M059J (cell line): ENCODE measurements around the gene TXNRD1. TPM values are rescaled to one million over a fixed set of nuclear protein-coding genes. Genes with fewer than 3 reads are reported as not detected.
"Not testable (repeated sequence)": the region's sequence is repeated elsewhere in the genome, so short reads cannot be mapped to it uniquely, and the experiment has no call there.

Experiments
- DNase-seq: peaks from one replicate; pipeline ENCODE4 v3.0.0-alpha.2; 2012; ENCODE audit warnings: low read depth
- total RNA-seq: library from RNA; depleted of rRNA; stranded (reverse); fragments of >200 nt; shearing (Covaris generic); gene quantifications from 2 replicates; pipeline ENCODE4 v1.2.3, GENCODE V29; 2014

TXNRD1 gene
- total RNA-seq, 1 experiment from 2014 or later, result 461 TPM

DNA sequence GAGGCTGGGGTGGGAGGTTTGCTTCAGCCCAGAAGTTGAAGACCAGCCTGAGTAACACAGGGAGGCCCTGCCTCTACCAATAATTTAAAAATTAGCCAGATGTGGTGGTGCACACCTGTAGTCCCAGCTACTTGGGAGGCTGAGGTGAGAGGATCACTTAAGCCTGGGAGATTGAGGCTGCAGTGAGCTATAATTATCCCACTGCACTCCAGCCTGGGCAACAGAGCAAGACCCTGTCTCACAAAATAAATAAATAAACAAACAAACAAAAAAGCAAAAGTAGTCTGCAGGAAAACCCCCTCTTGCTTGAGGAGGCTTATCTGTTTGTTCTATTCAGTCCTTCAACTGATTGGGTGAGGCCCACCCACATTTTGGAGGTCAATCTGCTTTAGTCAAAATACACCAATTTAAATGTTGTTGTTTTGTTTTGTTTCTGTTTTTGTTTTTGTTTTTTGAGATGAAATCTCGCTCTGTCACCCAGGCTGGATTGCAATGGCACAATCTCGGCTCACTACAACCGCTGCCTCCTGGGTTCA, 24.9 kb upstream of the TXNRD1 start:
- no peak for DNase-seq

DNA sequence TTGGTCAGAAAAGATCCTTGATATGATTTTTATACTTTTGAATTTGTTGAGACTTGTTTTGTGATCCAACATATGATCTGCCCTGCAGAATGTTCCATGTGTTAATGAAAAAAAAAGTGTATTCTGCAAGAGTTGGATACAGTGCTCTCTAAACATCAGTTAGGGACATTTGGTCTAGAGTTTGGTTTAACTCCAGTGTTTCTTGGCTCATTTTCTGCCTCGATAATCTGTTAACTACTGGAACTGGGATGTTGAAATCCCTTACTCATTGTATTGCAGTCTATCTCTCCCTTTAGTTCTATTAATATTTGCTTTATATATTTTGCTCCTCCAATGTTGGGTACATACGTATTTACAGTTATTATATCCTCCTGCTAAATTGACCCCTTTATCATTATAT, 18.3 kb upstream of the TXNRD1 start:
- no peak for DNase-seq

DNA sequence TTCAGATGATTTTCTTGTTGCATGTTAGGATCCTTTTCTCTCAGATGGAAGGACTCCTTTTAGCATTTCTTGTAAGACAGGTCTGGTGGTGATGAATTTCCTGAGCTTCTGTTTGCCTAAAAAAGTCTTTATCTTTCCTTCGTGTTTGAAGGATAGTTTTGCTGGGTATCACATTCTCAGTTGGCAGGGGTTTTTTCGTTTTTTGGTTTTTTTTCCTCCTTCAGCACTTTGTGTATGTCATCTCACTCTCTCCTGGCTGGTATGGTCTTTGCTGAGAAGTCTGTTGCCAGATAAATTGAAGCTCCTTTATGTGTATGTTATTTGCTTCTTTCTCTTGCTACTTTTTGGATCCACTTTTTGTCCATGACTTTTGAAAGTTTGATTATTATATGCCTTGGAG, 15.6 kb upstream of the TXNRD1 start:
- no peak for DNase-seq

DNA sequence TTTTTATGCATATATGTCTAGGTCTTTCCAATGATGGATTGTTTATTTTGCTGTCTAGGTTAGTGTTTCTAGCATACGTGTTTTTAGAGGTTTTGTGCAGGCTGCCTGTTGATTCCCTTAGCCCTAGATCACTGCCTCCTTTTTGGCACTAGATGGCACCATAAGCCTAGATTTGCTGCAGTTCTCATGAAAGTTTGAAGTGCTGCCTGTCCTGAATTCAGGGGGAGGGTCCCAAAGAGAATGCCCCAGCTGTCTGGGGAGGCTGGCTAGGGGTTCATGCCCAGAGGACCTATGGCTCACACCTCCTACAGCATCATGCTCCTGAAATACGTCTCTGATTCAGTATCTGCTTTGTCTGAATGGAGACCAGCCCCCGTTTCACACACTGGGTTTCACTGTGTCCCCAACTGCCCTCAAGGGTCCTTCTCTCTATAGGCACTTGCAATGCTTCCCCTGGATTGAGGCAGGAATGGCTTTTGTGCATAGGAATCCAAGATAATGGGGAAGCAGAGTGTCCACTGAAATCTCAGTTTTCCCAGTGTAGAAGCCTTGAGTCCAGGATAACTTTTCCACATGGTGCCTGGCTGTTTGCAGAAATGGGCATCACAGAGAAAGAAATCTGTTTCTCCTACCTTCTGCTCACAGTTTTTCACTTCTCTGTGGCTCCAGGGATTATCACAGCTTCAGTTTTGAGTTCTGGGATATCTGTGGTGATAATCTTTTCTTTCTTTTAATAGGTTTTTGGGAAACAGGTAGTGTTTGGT, 14.2 kb upstream of the TXNRD1 start:
- peak; percentile 69 for DNase-seq

DNA sequence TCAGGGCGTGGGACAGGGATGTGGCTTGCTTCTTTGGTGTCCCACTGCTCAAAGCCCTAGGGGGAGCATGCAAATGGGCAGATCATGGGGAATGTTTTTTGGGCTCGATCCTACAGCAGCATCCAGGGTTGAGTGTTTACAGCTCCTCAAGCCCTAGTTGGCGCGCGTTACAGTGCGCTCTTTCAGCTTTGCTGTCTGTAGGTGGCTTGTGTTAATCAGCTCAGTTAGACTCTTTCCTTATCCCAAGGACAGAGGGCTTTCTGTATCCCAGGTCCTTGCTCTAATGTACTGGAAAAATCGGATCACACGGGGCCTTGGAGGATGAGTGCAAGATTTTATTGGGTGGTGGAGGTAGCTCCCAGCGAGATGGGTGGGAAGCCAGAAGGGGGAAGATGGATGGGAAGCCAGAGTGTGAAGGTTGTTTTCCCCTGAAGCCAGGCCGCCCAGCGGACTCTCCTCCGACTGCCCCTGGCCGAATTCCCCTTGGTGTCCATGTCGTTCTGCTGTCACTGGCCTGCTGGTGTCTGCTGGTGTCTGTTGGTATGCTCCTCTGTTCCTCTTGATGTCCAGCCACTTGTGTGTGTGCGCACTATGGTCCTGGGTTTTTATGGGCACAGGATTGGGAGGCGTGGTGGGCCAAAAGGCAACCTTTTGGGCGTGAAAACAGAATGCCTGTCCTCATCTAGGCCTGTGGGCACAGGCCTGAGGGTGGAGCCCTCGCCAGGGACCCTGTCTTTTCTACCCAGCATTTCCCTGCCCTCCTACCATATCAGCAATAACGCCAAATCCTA, 10.7 kb upstream of the TXNRD1 start:
- no peak for DNase-seq

DNA sequence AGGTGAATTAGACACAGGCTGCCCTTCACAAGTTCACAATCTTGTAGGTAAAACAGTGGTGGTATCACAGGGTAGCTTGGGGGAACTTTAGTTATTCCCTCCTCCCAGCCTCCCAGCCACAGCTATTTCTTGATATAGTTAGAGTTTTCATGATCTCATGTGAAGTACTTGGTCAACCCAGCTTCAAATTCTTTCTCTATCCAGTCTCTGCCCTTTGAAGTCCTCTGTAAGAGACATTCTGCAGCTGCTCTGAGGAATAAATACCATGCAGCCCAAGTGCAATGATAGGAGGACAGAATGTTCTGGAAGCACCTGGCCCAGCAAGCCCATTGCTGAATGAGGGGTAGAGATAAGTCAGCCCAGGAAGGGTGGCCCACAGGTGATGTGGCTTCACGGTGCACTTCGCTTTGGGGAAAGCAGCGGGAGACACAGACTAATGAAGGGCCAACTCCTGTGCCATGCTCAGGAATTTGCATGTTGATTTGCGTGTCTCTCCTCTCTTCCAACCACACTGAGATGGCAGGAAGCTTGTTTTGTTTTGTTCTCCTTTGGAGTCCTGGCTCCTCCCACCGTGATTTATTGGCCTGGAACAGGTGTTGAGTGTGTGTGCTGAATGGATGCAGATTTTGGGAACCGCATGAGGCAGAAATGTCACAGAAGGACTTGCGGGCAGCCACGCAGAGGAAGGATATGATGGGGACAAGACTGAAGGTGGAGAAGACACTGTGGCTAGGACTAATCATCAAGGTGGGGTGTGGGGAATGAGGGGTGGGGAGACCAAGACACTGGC, 8.0 kb upstream of the TXNRD1 start:
- DNase-seq, result no peak

DNA sequence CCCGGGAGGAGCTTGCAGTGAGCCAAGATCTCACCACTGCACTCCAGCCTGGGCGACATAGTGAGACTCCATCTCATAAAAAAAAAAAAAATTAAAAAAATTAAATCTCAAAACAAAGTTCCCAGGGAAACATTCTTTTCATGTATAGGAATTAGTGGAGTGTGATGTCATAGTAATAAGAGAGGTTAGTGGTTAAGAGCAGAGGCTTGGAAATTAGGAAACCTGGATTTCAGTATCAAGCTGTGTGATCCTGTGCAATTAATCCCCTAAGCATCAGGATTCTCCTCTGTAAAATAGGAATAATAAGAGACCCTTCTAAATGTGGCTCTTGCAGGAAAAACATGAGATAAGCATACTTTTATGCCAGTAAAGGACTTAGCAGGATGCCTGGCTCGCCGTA, 3.1 kb upstream of the TXNRD1 start:
- DNase-seq, result no peak

DNA sequence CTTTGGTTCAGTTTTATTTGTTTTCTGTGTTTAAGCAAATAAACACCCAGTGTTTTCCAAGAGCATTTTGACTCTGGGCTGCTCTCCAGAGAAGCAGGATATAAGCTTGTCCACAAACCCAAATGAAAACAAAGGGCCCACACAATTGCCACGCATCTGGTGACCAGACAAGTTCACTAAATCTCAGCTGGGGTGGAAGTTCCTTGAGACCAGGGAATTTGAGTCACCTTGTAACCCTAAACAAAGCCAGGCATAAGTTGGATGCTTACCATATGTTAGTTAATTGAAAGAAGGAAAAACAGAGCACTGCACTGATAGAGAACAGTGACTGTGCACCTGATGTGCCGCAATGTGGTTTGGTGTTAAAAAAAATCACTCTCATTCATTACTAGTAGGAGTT, 1.6 kb upstream of the TXNRD1 start:
- DNase-seq, result peak; percentile 94

DNA sequence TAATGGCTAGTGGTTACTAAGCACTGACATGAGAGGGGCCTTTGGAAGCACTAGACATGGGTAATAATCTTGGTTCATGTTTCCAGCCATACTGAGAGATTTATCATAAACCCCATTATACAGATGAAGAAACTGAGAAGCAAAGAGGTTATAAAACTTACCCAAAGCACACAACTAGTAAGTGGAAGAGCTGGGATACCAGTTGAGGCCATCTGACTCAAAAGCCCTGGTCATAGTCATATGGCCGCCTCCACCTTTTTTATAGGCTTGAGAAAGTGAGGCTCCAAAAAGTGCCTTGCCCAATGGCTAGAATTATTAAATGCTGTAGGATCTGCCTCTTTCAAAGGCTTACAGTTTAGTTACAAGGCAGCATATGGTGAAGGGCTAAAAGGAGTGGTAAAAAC, 944 bp downstream of the TXNRD1 start:
- DNase-seq, result no peak

DNA sequence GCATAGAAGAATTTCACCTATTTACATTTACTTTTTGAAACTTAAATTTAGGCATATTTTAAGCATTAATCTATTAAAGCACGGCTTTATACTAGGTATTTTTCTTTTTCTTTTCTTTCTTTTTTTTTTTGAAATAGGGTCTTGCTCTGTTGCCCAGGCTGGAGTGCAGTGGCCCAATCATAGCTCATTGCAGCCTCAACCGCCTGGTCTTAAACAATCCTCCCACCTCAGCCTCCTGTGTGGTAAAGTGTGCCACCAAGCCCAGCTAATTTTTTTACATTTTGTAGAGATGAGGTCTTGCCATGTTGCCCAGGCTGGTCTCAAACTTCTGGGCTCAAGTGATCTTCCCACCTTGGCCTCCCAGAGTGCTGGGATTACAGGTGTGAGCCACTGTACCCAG, 2.9 kb downstream of the TXNRD1 start:
- not testable (repeated sequence) for DNase-seq

DNA sequence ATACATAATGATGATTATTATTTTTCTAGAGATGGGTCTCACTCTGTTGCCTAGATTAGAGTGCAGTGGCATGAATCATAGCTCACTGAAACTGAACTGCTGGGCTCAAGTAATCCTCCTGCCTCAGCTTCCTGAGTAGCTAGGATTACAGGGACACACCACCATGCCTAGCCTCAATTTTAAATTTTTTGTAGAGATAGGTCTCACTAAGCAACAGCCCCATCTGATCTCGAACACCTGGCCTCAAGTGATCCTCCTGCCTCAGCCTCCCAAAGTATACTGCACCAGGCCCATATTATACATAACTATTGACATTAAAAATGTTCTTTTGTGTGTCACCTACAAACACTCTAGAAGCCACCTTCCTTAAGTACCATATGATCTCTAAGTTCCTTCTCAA, 3.4 kb downstream of the TXNRD1 start:
- DNase-seq, result peak; percentile 63

DNA sequence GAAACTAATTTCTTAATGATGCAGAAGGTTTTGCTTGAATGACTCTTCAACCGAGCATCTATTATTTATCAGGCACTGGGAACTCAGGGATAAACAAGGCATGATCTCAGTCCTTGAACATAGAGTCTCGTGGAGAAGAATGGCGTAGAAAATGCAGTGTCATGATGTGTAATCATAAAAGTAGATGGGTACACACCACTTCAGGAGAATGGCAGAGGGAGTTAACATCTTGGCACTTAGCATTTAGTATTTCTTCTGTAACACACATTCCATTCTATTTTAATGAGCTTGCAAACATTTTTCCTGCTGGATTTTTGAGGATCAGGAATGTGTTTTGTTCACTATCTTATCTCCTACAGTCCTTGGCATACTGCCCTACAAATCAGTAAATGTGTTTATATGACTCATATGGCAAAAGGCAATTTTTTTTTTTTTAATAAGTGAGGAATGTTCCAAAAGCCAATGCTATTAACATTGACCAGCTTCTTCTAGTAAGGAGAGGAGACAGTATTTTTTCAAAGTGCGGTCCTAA, 3.8 kb downstream of the TXNRD1 start:
- peak; percentile 97 for DNase-seq

DNA sequence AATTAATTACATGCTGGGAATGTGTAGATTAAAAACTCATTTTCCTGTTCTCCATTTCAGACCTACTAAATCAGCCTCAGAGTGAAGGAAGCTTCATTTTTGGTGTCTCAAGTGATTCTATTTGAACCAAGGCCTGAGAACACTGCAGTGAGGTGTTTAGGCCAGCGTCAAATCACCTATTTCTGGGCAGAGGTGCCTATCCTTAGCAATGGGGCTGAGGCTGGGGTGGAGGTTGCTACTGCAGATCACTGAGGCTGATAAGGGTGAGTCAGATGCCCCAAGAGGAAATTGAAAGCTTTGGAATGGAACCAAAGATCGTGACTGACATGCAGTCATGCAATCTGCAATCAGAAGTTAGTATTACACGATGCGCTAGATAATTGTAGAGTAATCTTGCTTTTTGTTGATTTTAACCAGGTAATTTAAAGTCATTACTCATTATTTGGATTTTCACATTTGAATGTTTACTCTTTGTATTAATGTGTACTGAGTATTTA, 4.4 kb downstream of the TXNRD1 start:
- peak; percentile 98 for DNase-seq

DNA sequence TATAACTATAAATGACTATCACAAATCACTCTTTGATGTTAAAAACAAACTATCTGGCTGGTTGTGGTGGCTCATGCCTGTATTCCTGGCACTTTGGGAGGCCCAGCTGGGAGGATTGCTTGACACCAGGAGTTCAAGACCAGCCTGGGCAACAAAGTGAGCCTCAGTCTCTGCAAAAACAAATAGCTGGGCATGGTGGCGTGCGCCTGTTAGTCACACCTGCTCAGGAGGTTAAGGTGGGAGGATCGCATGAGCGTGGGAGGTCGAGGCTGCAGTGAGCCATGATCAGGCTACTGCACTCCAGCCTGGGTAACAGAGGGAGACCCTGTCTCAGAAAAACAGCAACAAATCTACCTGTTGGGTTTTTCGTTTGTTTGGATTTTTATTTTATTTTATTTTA, 5.4 kb downstream of the TXNRD1 start:
- no peak for DNase-seq

DNA sequence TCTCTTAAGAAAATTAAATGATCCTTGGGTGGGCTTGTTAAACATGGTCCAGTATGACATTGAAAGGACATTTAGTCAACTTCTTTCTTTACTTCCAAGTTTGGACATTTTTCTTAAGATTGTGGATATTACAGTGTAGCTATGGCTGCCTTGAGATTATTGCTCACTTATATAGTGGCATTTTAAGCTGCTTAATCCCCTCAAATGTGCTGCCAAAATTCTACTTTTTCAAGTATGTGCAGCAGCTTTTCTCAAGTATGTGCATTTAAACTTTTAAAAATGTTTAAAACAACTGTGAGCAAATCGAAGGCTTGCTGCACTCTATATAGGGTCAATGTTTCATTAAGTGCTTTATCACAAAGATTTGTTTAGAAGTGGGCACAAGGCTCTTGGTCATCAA, 7.4 kb downstream of the TXNRD1 start:
- no peak for DNase-seq

DNA sequence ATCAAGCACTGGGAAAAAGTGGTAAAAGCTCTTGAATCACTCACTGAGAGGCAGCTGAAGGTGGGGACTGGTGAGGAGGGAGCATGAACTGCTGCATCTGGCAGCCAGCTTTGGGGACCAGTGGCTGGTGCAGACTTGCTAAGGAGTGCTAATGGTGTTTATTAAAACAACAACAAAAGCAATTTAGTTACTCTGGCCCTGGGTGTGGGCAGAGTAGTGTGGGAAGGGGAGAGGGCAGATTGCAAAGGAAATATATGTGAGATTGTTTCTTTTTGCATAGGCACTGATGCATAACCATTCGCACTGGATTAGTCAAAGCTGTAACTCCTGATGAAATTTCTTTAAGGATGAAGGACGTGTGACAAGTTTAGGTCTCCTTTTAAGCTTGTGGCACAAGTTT, 8.1 kb downstream of the TXNRD1 start:
- DNase-seq, result no peak

DNA sequence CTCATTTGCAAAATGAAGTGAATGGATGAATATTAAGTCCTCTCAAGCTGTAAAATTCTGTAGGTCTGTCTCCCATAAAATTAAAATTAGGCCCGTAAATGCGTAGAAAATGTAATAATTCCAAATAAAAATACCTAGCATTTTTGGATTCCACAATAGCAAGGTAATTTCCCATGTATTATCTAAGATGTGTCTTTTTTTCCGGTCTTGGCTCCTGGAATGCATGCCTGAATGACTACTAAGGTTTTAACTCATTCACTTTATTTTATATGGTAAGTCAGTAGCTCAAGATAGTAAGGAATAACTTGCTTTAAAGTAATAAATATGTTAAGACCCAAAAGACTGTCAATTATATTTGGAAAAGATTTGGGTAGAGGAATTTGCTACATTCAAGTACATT, 11.1 kb downstream of the TXNRD1 start:
- peak; percentile 64 for DNase-seq

DNA sequence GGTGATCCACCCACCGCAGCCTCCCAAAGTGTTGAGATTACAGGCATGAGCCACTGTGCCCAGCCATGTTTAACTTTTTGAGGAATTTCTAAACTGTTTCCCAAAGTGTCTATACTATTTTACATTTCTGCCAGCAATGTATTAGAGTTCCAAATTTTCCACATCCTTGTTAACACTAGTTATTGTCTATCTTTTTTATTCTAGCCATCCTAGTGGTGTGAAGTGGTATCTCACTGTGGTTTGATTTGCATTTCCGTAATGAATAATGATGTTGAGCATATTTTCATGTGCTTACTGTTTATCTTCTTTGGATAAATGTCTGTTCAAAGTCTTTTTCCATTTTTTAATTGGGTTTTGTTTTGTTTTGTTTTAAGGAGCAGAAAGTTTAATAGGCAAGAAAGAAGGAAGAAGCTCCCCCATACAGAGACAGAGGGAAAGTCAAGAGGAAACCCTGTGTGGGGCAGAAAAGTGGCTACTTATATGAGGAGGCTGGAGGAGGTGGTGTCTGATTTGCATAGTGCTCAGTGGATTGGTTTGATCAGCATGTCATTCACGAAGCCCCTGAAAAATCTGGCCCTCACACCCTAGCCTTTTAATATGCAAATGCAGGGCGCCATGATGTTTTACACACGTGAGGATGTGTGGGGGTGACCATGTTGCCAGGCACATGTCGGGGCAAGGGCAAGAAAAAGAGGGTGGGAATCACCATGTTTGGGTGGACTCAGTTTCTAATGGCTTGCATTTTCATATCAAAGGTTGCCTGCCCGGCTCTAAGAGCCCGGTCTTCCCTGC, 14.9 kb downstream of the TXNRD1 start:
- no peak for DNase-seq

DNA sequence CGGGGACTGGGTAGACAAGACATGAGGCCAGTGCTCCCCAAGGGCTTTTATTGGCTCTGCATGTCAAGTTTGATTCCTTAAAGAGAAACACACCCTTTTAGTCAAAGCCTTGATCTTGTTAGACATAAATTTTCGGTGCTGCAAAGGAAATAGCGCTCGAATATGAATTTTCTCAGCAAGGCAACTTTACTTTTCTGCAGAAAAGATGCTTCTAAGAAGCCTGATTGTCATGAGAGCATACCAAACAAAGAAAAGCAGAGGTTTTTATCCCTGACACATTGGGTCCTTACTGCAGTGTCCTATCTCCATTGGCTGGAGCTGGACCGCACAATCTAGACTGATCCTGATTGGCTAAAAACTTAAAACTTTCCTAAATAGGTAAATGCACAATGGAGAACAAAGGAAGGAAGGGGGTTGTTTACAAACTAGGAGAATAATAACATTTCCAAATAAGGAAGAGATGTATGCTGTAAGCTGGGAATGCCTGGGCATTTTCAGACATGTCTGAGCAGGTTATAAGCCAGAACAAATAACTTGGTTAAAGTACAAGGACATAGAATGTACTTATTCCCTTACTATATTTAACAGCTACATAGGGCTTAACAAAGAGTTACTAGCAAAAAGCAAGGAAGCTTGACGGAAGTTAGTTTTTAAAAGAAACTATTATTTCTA, 17.2 kb downstream of the TXNRD1 start:
- no peak for DNase-seq

DNA sequence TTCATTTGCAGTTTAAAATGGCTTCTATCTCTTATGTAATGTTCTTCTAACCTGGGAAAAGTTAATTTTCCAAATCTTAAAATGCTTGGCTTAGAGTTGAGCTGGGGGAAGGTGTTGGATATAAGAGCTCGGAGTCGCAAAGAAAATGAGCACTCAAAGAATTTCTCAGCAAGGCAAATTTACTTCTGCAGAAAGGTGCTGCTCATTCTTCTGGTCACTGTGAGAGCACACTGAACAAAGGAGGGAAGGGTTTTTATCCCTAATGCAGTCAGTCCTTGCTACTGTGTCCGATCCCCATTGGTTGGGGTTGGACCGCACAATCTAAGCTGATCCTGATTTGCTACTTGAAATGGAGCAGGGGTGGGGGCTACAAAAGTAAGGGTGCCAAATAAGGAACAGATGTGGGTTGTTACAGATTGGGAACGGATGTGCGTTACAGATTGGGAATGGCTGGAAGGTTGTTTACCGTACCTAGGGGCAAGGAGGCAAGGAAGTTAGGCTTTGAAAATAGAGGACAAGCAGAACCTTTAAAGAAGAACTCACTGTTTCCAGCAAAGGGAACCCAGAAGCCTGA, 19.4 kb downstream of the TXNRD1 start:
- no peak for DNase-seq
